HG03457 (cell line): Measurements from ENCODE around the gene CABS1.

ENCODE experiments used
- ATAC-seq: cut with Tn5 transposase; IDR thresholded peaks from one replicate; pipeline ENCODE4 v1.9.1; 2021; ENCODE audit warnings: moderate number of reproducible peaks; ENCODE audit not compliant: unreplicated experiment

The CABS1 gene

DNA sequence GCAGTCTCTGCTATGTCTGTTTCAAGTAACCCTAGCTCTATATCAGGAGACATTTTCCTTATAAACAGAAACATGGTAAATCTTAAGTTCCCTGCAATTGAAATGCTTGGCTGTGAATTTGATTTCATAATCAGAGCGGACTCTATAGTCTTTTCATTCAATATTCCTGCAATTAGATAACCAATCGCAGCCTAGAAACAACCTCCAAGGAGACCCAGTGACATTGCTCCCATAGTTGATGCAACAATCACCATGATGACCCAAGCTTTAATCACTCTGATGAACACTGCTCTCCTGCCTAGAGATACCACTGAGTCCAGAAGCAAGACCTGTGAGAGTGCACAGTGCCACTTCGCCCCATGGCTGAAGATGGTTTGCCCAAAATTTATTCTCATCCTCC, at the start of gene CABS1:
TSS of gene CABS1 (plus strand) at position 301 of the 400 bp plus-strand sequence. CDS start at position 360, 59 bp downstream.
- ATAC-seq = no peak

- ATAC-seq = no peak
These were observed 46.1 kb upstream of the CABS1 start for GRCh38 chr4:70288651-70289050.

DNA sequence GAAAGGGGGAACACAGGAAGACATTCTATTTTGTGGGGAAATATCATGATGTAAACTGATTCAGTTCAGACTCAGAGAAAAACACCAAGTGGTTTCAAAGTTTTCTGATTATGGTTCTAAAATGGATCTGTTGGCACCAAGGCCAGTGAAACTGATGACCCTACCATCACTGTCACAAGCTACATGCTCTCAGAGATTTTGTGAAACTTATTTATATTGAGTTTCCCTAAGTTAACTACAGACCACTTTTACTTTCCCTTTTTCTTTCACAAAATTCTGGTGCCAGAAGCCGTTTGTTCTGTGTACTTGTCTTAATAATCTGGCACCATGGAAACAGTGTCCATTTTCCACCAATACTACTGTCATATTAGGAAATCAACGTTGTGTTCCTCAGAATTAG, 43.4 kb upstream of the CABS1 start:
- no peak for ATAC-seq

DNA sequence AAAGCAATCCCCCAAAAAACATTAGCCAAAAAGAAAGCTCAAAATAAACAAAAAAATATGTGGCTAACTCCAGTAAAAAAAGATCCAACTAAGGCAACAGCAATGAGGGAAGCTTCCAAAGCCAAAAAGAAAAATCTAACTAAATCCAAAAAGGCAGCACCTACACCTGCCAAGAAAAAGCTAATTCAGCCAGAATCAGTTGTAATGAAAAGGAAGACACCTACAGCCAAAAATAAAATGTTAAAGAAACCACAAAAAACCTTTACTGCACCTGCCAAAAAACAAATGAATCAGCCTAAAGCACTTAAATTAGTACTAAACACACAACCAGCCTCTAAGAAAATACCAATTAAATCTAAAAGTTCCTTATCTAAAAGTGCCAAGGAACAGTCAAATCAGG, 37.2 kb upstream of the CABS1 start:
- no peak for ATAC-seq

- no peak for ATAC-seq
These were observed 36.7 kb upstream of the CABS1 start for GRCh38 chr4:70298051-70298450.

- ATAC-seq = no peak
These were observed 35.1 kb upstream of the CABS1 start for GRCh38 chr4:70299643-70300042.

GRCh38 chr4:70300215-70300614, 34.6 kb upstream of the CABS1 start:
- ATAC-seq = no peak

GRCh38 chr4:70303090-70303489, 31.7 kb upstream of the CABS1 start:
- no peak for ATAC-seq

- no peak for ATAC-seq
These were observed 29.2 kb upstream of the CABS1 start for GRCh38 chr4:70305601-70306000.

GRCh38 chr4:70306076-70306475, 28.7 kb upstream of the CABS1 start:
- no peak for ATAC-seq

DNA sequence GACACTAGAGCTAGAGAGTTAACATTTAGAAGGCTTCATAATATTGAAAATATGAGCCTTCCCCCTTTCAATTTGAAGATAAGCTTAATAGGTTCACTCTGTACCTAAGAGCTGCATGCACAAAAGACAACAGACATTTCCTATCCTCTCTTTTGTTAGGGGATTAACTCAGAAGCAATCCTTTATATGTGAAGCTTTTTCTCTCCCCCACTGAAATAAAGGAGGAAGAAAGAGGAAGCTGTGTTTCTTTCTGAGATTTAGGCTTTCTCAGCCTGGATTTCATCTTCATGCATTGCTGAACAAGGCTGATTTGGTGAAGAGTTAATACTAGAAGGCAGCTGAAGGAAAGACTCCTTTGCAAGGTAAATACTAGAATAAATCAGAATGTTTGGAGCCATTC, 21.0 kb upstream of the CABS1 start:
- ATAC-seq = no peak

- ATAC-seq = no peak
These were observed 18.9 kb upstream of the CABS1 start for GRCh38 chr4:70315928-70316327.

- ATAC-seq = no peak
These were observed 8.7 kb upstream of the CABS1 start for GRCh38 chr4:70326052-70326451.

GRCh38 chr4:70336043-70336442, 1.3 kb downstream of the CABS1 start:
- no peak for ATAC-seq

DNA sequence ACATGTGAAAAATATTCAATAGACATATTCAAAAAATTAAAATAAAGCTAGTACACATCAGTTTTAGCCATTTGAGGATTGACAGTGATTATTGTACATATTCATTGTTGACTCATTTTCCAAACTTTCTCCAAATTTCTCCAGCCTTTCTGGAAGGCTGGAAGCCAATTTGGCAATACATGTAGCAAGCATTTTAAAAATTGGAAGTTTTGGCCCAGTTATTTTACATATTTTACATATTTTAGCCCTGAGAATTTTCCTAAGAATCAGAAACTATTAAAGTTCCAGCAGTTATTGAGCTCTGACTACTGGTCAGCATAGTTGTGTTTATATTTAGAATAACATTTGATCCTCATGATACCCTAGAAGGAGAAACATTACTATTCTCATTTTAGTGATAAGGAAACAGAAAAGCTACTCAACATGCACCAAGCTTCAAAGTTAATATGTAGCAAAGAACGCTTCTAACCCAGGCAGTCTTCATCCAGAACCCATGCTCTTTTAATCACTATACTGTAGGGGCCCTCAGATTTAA, 3.2 kb downstream of the CABS1 start:
- ATAC-seq = no peak

- ATAC-seq = no peak
These were observed 21.4 kb downstream of the CABS1 start for GRCh38 chr4:70356185-70356584.

DNA sequence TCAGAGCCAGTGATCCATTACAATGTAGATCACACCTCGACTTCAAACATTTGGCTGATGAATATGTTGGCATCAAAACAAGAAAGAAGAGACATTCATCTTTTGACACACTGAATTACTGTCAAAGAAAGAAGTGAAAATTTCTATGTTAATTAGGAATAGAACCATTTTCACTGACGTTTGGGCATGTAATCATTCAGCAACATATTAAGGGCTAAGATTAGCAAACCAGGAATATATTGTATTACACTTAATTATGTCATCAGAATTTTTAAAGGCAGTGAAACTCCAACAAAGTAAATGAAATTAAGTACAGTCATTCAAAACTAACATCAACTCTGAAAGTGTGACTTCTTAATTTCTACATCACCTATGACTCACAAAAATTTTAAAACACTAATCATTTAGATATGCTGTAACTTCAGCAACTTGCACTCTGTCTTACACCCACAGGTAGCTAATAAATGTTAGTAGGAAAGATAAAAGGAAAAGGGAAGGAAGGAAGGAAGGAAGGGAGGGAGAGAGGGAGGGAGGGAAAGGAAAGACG, 24.4 kb downstream of the CABS1 start:
- ATAC-seq = no peak

GRCh38 chr4:70360460-70360859, 25.7 kb downstream of the CABS1 start, which contains the start of gene SMR3A:
Gene SMR3A (plus strand): TSS chr4:70360760. CDS start chr4:70362116, 1,356 bp downstream.
- no peak for ATAC-seq

- no peak for ATAC-seq
These were observed 29.2 kb downstream of the CABS1 start for GRCh38 chr4:70364002-70364401.

- ATAC-seq = no peak
These were observed 30.7 kb downstream of the CABS1 start for GRCh38 chr4:70365479-70365878.

GRCh38 chr4:70367813-70368212, 33.0 kb downstream of the CABS1 start:
- no peak for ATAC-seq

DNA sequence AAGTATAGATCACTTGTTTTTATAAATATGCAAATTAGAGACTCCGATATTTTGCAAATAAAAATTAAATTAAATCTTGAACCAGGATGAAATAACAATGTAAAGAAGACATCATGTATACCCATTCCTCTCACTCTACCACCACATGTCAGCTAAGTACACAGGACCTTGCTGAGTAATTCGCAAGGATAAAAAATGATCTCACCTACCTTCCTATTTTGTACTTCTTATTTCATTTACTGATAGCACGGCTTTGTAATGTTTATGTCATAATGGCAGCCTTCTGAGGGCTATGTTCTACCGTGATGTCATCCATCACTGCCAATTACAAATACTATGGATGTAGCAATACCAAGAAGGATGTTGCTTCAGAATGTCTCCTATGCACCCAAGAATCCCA, 37.2 kb downstream of the CABS1 start:
- ATAC-seq = no peak

- no peak for ATAC-seq
These were observed 38.0 kb downstream of the CABS1 start for GRCh38 chr4:70372760-70373159.
